PFSK-1 (cell line): ENCODE data around the gene ANKS1B.

Experiments
- FOXP2 ChIP-seq: optimal IDR thresholded peaks from 2 replicates; pipeline ENCODE3; 2011; ENCODE audit warnings: borderline replicate concordance, control low read depth, inconsistent platforms; ENCODE audit not compliant: insufficient read depth; ENCODE audit errors: extremely low read length, extremely low read depth
- POLR2AphosphoS5 ChIP-seq: IDR thresholded peaks from 2 replicates; pipeline ENCODE4 v1.6.1; 2012; ENCODE audit warnings: low read depth, mild to moderate bottlenecking, control low read depth, low read length, moderate library complexity
- SIN3A ChIP-seq: IDR thresholded peaks from 2 replicates; pipeline ENCODE4 v1.6.1; 2012; ENCODE audit warnings: mild to moderate bottlenecking, low read length, moderate library complexity, borderline replicate concordance; ENCODE audit not compliant: insufficient read depth
- TAF1 ChIP-seq: IDR thresholded peaks from 2 replicates; pipeline ENCODE4 v1.6.1; 2012; ENCODE audit warnings: low read length, control low read depth, borderline replicate concordance; ENCODE audit not compliant: insufficient read depth
- TF ChIP-seq, protein P1 (sequence below), 2 experiments: IDR thresholded peaks; 2 replicates each; pipeline versions ENCODE4 v1.6.1 to v1.8.0; 2011 to 2012; ENCODE audit warnings: low read depth in 2 of 2, low read length in 2 of 2, control low read depth in 1 of 2, inconsistent platforms in 1 of 2, mild to moderate bottlenecking in 1 of 2, moderate library complexity in 1 of 2; ENCODE audit not compliant: insufficient read depth in 1 of 2

ANKS1B gene

DNA sequence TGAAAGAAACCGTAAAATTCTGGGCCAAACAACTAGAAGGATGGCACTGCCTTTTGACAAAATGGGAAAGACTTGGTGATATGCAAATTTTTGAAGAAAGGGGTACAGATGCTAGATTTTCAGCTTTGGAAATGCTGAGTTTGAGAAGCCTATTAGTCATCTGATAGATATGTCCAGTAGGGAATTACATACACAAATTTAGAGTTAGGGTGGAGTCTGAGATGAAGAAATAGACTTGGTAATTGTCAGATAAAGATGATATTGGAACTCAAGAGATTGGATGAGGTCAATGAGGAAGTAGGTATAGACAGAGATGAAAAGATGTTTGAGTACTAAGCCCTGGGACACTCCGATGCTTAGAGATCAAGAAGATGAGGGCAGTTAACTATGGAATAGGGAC is 184.1 kb downstream of the ANKS1B start:
- TF ChIP-seq POLR2AphosphoS5 = no peak
- TF ChIP-seq SIN3A = no peak
- no peak for TF ChIP-seq FOXP2
- no peak for TF ChIP-seq TAF1
- TF ChIP-seq, protein P1, sequence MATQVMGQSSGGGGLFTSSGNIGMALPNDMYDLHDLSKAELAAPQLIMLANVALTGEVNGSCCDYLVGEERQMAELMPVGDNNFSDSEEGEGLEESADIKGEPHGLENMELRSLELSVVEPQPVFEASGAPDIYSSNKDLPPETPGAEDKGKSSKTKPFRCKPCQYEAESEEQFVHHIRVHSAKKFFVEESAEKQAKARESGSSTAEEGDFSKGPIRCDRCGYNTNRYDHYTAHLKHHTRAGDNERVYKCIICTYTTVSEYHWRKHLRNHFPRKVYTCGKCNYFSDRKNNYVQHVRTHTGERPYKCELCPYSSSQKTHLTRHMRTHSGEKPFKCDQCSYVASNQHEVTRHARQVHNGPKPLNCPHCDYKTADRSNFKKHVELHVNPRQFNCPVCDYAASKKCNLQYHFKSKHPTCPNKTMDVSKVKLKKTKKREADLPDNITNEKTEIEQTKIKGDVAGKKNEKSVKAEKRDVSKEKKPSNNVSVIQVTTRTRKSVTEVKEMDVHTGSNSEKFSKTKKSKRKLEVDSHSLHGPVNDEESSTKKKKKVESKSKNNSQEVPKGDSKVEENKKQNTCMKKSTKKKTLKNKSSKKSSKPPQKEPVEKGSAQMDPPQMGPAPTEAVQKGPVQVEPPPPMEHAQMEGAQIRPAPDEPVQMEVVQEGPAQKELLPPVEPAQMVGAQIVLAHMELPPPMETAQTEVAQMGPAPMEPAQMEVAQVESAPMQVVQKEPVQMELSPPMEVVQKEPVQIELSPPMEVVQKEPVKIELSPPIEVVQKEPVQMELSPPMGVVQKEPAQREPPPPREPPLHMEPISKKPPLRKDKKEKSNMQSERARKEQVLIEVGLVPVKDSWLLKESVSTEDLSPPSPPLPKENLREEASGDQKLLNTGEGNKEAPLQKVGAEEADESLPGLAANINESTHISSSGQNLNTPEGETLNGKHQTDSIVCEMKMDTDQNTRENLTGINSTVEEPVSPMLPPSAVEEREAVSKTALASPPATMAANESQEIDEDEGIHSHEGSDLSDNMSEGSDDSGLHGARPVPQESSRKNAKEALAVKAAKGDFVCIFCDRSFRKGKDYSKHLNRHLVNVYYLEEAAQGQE (IDR thresholded peaks at IDR 0.05; ENCODE audit: insufficient read depth in 1 of 2, low read depth in 2 of 2, low read length in 2 of 2) = no peak

DNA sequence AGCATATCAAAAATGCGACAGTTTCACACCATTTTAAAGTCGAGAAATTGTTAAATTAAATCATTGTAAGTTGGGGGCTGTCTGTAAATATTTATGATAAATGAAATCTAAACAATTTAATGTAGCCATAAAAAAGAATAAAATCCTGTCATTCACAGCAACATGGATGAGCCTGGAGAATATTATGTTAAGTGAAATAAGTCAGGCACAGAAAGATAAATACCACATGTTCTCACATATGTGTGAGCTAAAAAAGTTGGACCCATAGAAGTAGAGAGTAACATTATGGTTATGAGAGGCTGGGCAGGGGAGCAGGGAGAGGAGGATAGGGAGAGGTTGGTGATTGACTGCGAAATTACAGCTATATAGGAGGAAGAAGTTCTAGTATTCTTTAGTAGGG is 201.3 kb downstream of the ANKS1B start:
- TF ChIP-seq POLR2AphosphoS5 (no peak), SIN3A (no peak)

DNA sequence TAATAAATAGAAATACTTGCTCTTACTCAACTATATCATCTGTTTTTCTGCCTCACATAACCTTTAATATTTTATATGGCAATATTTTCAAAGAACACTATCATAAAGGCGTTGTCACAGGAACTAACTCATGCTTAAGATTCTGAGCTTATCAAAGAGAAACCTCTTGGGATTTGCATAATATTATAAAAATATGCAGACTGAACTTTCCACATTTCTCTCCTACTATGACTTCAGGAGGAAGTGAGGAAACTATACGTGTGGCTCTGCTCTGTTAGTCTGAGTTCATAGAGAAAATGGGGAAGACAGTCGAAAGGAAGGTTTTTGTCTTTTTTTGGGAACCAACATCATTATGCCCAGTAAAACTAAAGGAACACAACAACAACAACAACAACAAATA is 212.5 kb downstream of the ANKS1B start:
- no peak for TF ChIP-seq POLR2AphosphoS5
- TF ChIP-seq SIN3A = no peak
- TF ChIP-seq TAF1 = no peak
- TF ChIP-seq FOXP2 = no peak

DNA sequence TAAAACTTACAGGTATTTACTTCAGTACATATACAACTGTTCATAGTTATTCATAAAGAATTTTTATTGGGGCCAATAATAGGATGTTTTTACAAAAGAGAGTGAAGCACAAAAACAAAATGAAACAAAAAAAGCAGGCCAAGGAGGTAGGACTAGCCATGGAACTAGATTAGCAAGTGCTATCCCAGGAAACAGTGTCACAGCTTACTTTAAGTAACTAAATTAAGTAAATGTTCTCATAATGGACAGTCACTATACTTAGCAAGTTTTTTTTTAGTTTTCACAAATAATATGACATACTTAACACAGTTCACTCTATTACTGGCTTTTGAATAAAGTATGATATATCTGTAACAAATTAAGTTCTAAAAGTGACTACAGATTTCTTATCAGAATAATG is 213.1 kb downstream of the ANKS1B start:
- TF ChIP-seq SIN3A (no peak), FOXP2 (no peak)
- TF ChIP-seq, protein P1 (IDR thresholded peaks at IDR 0.05; ENCODE audit: insufficient read depth in 1 of 2, low read depth in 2 of 2, low read length in 2 of 2) = no peak

DNA sequence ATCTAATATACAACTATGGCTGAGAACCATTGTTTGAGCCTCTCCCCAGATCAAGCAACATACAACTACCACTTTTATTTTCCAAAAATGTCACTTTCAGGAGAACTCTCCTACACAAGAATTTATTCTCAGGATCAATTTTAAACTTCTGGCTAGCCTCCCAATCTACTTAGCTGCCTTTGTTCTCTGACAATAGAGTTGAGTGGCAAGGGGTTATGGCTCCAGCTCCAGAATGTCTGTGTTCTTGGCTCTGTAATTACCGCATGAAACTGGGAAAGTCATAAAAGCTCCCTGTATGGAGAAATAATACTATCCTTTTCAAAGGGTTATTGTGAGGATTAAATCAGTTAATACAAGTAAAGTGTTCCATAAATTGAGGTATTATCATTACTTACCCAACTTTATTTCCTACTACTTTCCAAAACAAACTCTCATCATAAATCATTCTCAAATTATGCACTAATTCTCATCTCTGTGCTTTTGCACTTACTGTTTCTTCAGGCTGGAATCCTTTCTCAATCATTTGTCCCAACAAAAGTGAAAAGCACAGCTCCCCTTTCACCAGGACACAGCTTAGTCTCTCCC is 215.2 kb downstream of the ANKS1B start:
- TF ChIP-seq TAF1 (no peak), POLR2AphosphoS5 (no peak), SIN3A (no peak), FOXP2 (no peak)
- TF ChIP-seq, protein P1 (IDR thresholded peaks at IDR 0.05; ENCODE audit: insufficient read depth in 1 of 2, low read depth in 2 of 2, low read length in 2 of 2) = no peak

DNA sequence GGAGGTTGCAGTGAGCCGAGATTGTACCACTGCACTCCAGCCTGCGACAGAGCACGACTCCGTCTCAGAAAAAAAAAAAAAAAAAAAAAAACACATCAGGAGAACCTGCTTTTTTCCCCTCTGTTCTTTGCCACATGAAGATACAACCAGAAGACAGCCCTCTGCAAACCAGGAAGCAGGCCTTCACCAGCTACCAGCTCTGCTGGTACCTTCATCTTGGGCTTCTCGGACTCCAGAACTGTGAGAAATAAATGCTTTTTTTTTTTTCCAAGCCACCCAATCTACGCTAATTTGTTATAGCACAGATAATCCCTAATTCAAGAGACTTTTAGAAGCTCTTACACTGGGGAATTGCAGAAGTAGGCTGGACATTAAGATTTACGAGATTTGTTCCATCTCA is 216.0 kb downstream of the ANKS1B start:
- TF ChIP-seq SIN3A (no peak), FOXP2 (no peak), TAF1 (no peak), POLR2AphosphoS5 (no peak)
- TF ChIP-seq, protein P1 (IDR thresholded peaks at IDR 0.05; ENCODE audit: insufficient read depth in 1 of 2, low read depth in 2 of 2, low read length in 2 of 2) = no peak
